ENCODE data around the gene DNAJC9. TPM values are rescaled to one million over a fixed set of nuclear protein-coding genes. Genes with fewer than 3 reads are reported as not detected.
A peak's percentile ranks its signal among the peaks of the same experiment; 100 is the strongest.
"Not testable (repeated sequence)": the region's sequence is repeated elsewhere in the genome, so short reads cannot be mapped to it uniquely, and the experiment has no call there.

DNAJC9 gene
- total and polyA plus RNA-seq, 12 donors: 10.6 to 39.9 (median 13.7) TPM

DNA sequence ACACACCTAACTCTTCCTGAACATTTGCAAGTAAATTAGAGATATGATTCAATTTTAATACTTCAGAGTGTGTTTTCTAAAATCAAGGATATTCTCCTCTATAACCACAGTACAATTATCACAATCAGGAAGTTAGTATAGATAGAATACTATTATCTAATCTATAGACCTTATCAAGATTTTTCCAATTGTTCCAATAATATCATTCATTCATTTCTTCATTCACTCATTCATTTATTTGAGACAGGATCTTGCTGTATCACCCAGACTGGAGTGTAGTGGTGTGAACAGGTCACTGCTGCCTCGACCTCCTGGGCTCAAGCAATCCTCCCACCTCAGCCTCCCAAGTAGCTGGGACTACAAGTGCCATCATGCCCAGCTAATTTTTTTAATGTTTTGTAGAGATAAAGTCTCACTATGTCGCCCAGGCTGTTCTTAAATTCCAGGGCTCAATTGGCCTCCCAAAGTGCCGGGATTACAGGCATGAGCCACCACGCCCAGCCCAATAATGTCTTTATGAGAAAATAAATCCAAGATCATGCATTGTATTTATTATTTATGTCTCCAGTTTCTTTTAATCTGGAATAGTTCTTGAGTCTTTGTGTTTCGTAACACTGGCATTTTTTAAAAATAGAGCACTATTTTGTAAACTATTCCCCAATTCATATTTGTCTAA lies 16.0 kb upstream of the DNAJC9 start:
- peaks cover 0 to 8% of the 10 kb centered on the region in 2 donors for H3K4me1 ChIP-seq (replicated peaks in 1 of 2)

DNA sequence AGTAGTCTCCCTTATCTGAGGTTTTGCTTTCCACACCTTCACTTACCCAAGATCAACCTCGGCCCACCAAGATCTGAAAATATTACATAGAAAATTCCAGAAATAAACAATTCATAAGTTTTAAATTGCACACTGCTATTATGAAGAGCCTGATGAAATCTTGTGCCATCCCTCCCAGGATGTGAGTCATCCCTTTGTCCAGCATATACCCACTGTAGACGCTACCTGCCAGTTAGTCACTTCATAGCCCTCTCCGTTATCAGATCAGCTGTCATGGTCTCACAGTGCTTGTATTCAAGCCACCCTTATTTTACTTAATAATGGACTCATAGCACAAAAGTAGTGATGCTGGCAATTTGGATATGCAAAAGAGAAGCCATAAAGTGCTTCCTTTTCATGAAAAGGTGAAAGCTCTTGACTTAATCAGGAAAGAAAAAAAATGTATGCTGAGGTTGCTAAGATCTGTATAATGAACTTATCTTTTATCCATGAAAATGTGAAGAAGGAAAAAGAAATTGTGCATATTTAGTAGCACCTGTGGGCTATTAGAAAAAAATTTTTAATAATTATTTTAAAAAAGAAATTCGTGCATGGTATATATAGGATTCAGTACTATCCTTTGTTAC lies 15.2 kb upstream of the DNAJC9 start:
- no peaks in the 10 kb centered on the region for H3K36me3 ChIP-seq (replicated peaks in 1 of 2)
- H3K27ac ChIP-seq: no peak overlapping the region
- H3K27me3 ChIP-seq: no peaks in the 10 kb centered on the region
- H3K4me1 ChIP-seq (replicated peaks in 1 of 2): peaks cover 0 to 8% of the 10 kb centered on the region in 2 donors
- no peak overlapping the region for H3K4me3 ChIP-seq
- TF ChIP-seq POLR2A (IDR thresholded peaks at IDR 0.05): no peak
- TF ChIP-seq, protein P1, sequence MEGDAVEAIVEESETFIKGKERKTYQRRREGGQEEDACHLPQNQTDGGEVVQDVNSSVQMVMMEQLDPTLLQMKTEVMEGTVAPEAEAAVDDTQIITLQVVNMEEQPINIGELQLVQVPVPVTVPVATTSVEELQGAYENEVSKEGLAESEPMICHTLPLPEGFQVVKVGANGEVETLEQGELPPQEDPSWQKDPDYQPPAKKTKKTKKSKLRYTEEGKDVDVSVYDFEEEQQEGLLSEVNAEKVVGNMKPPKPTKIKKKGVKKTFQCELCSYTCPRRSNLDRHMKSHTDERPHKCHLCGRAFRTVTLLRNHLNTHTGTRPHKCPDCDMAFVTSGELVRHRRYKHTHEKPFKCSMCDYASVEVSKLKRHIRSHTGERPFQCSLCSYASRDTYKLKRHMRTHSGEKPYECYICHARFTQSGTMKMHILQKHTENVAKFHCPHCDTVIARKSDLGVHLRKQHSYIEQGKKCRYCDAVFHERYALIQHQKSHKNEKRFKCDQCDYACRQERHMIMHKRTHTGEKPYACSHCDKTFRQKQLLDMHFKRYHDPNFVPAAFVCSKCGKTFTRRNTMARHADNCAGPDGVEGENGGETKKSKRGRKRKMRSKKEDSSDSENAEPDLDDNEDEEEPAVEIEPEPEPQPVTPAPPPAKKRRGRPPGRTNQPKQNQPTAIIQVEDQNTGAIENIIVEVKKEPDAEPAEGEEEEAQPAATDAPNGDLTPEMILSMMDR (IDR thresholded peaks at IDR 0.05): no peak
- intact Hi-C loops (cut with DNase I): loop anchor here in 1 of 2 donors (10.0 kb wide), 1 partner anchor 223 kb away; no protein-coding TSS in a partner anchor
- DNase-seq: peak in 2 of 7 donors; percentile 17 to 39
- 52 to 60% (median 54%) methylated on average over 4 of the region's 4 CpGs for WGBS, 4 donors
- H3K9me3 ChIP-seq (replicated peaks in 1 of 3): no peaks in the 10 kb centered on the region

More for the DNA sequence above, 16.0 kb upstream of the DNAJC9 start:
- no peak overlapping the region for H3K27ac ChIP-seq
- TF ChIP-seq, protein P1 (IDR thresholded peaks at IDR 0.05): no peak
- no peak for TF ChIP-seq POLR2A (IDR thresholded peaks at IDR 0.05)
- WGBS, 4 donors: 81 to 85% (median 82%) methylated on average over 5 of the region's 5 CpGs
- H3K36me3 ChIP-seq (replicated peaks in 1 of 2): no peaks in the 10 kb centered on the region
- H3K27me3 ChIP-seq: no peaks in the 10 kb centered on the region
- DNase-seq: no peak
- intact Hi-C loops (cut with DNase I): loop anchor here in 1 of 2 donors (10.0 kb wide), 1 partner anchor 222 kb away; no protein-coding TSS in a partner anchor
- no peak overlapping the region for H3K4me3 ChIP-seq
- H3K9me3 ChIP-seq (replicated peaks in 1 of 3): no peaks in the 10 kb centered on the region

DNA sequence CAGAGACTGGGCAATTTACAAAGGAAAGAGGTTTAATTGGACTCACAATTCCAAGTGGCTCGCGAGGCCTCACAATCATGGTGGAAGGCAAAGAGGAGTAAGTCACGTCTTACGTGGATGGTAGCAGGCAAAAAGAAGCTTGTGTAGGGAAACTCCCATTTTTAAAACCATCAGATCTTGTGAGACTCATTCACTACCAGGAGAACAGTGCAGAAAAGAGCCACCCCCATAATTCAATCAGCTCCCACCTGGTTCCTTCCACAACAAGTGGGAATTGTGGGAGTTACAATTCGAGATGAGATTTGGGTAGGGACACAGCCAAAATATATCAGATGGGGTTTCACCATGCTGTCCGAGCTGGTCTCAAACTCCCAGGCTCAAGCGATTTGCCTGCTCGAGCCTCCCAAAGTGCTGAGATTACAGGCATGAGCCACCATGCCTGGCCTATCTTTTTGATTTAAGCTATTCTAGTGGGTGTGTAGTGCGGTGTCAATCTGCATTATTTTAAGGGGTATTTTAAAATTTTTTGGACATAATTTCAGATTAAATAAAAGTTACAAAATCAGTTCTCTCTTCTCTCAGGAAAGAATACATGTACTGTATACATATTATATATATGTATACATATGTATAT lies 14.4 kb upstream of the DNAJC9 start:
- intact Hi-C loops (cut with DNase I): loop anchor here in 1 of 2 donors (10.0 kb wide), 1 partner anchor 223 kb away; no protein-coding TSS in a partner anchor
- Histone ChIP-seq H3K27ac (no peak overlapping the region), H3K36me3 (replicated peaks in 1 of 2) (no peaks in the 10 kb centered on the region), H3K9me3 (replicated peaks in 1 of 3) (no peaks in the 10 kb centered on the region), H3K4me1 (replicated peaks in 1 of 2) (peaks cover 0 to 8% of the 10 kb centered on the region in 2 donors), H3K27me3 (no peaks in the 10 kb centered on the region), H3K4me3 (no peak overlapping the region)
- 88 to 98% (median 93%) methylated on average over 9 of the region's 9 CpGs for WGBS, 4 donors
- no peak for DNase-seq
- TF ChIP-seq, protein P1 (IDR thresholded peaks at IDR 0.05): no peak
- no peak for TF ChIP-seq POLR2A (IDR thresholded peaks at IDR 0.05)

DNA sequence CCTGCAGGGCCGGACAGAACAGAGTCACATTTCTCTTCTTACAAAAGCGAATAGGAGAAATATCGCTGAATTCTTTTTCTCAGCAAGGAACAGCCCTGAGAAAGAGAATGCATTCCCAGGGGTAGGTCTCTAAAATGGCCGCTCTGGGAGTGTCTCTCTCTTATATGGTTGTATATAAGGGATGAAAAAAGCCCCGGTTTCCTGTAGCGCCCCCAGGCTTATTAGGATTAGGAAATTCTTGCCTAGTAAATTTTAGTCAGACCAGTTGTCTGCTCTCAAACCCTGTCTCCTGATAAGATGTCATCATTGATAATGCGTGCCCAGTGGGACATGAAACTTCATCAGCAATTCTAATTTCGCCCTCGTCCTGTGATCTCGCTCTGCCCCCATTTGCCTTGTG lies 11.6 kb upstream of the DNAJC9 start:
- H3K4me1 ChIP-seq (replicated peaks in 1 of 2); H3K4me3 ChIP-seq; intact Hi-C loops (cut with DNase I); H3K27ac ChIP-seq; DNase-seq; H3K27me3 ChIP-seq; H3K36me3 ChIP-seq (replicated peaks in 1 of 2); H3K9me3 ChIP-seq (replicated peaks in 1 of 3): not testable (repeated sequence)
- WGBS, 4 donors: 89 to 98% (median 93%) methylated on average over 10 of the region's 10 CpGs

All from adrenal gland (tissue), 12 donors.